GM10248 (cell line): ENCODE results near the gene ZBTB12.

ENCODE experiments used
- CTCF ChIA-PET: fragments of 300-600 bp; sonication (Branson Sonifier 250); formaldehyde crosslinking; extraction: SDS; loops from one replicate; lab custom pipeline; 2021; ENCODE audit warnings: antibody characterized with exemption; lab: Yijun Ruan, JAX
- POLR2A ChIA-PET: fragments of 350-650 bp; sonication (Branson Sonifier 250); formaldehyde crosslinking; extraction: SDS; loops from one replicate; lab custom pipeline; 2020; ENCODE audit warnings: antibody characterized with exemption; lab: Yijun Ruan, JAX
- DNase-seq: peaks from one replicate; pipeline ENCODE4 v3.0.0; 2012; ENCODE audit errors: extremely low spot score
- CTCF ChIP-seq: IDR thresholded peaks from 2 replicates; pipeline ENCODE4 v1.5.1; 2012; ENCODE audit warnings: mild to moderate bottlenecking, low read depth; ENCODE audit errors: extremely low read depth, missing control alignments, control extremely low read depth

Gene ZBTB12

GRCh38 chr6:31899215-31899614 lies 2.7 kb downstream of the ZBTB12 start:
- DNase-seq = no peak
- POLR2A ChIA-PET = no interaction called here
- CTCF ChIA-PET = interaction anchor here (1.2 to 1.6 kb wide), 3 partner anchors 10 to 348 kb away, joined by 3 to 5 read pairs (median 4); no protein-coding TSS in a partner anchor
- no peak for TF ChIP-seq CTCF

- ChIA-PET CTCF (interaction anchor here (0.9 to 1.6 kb wide), 5 partner anchors 9 to 347 kb away, joined by 3 to 5 read pairs (median 3); no protein-coding TSS in a partner anchor), POLR2A (interaction anchor here (0.7 to 2.1 kb wide), 3 partner anchors 36 to 908 kb away, joined by 3 to 9 read pairs (median 5); partner anchors contain the start of genes ABHD16A and NEU1)
- TF ChIP-seq CTCF = no peak
- no peak for DNase-seq
Measured at GRCh38 chr6:31898383-31899011, 3.4 kb downstream of the ZBTB12 start.

- ChIA-PET CTCF (interaction anchor here (0.8 to 1.6 kb wide), 6 partner anchors 8 to 346 kb away, joined by 3 to 5 read pairs (median 3); no protein-coding TSS in a partner anchor), POLR2A (interaction anchor here (0.6 to 2.1 kb wide), 4 partner anchors 35 to 908 kb away, joined by 3 to 9 read pairs (median 4); partner anchors contain the start of genes ABHD16A, HSPA1B and NEU1)
- DNase-seq = peak; percentile 91
- TF ChIP-seq CTCF = no peak
Measured at GRCh38 chr6:31897612-31898382, 4.1 kb downstream of the ZBTB12 start, which contains the start of gene EHMT2. EHMT2 (minus strand) TSS chr6:31897698; CDS start chr6:31897677, 21 bp downstream.

GRCh38 chr6:31896856-31897611 lies 4.9 kb downstream of the ZBTB12 start:
- DNase-seq = no peak
- ChIA-PET CTCF (interaction anchor here (0.8 to 1.1 kb wide), 3 partner anchors 9 to 244 kb away, joined by 3 to 4 read pairs (median 3); no protein-coding TSS in a partner anchor), POLR2A (interaction anchor here (0.6 to 2.1 kb wide), 2 partner anchors 34 to 70 kb away, joined by 3 to 9 read pairs; partner anchors contain the start of genes HSPA1B and NEU1)
- no peak for TF ChIP-seq CTCF

- ChIA-PET CTCF (interaction anchor here (1.1 to 1.6 kb wide), 2 partner anchors 9 to 10 kb away, joined by 4 read pairs; no protein-coding TSS in a partner anchor), POLR2A (interaction anchor here (2.1 kb wide), 1 partner anchor 34 kb away, joined by 9 read pairs; the partner anchor contains the start of gene NEU1)
- no peak for TF ChIP-seq CTCF
- DNase-seq = no peak
Measured at GRCh38 chr6:31896493-31896855, 5.4 kb downstream of the ZBTB12 start.

GRCh38 chr6:31892821-31893220 lies 9.1 kb downstream of the ZBTB12 start:
- DNase-seq = no peak
- TF ChIP-seq CTCF = no peak
- ChIA-PET POLR2A (no interaction called here), CTCF (no interaction called here)
